HepG2 (cell line): ENCODE measurements around the gene HOXD4. TPM values are rescaled to one million over a fixed set of nuclear protein-coding genes. Genes with fewer than 3 reads are reported as not detected.

ENCODE experiments used
- AHR ChIP-seq: IDR thresholded peaks from 2 replicates; pipeline ENCODE4 v1.6.1; 2018; ENCODE audit warnings: missing genetic modification reagents, missing compliant biosample characterization
- ATRX ChIP-seq: sonication (generic); formaldehyde crosslinking; IDR thresholded peaks from 2 replicates; pipeline ENCODE4 v1.4.0; 2020; ENCODE audit warnings: missing genetic modification reagents, borderline replicate concordance
- CENPT ChIP-seq: sonication (generic); formaldehyde crosslinking; IDR thresholded peaks from 2 replicates; pipeline ENCODE4 v1.8.0; 2022; ENCODE audit warnings: low read depth, mild to moderate bottlenecking, moderate library complexity, missing genetic modification reagents
- FOXK2 ChIP-seq: fragments of 450-650 bp; IDR thresholded peaks from 2 replicates; pipeline ENCODE4 v1.6.1; 2016
- HIVEP1 ChIP-seq: sonication (generic); formaldehyde crosslinking; IDR thresholded peaks from 2 replicates; pipeline ENCODE4 v1.4.0; 2020; ENCODE audit warnings: mild to moderate bottlenecking, missing genetic modification reagents
- MTF1 ChIP-seq: sonication (generic); formaldehyde crosslinking; IDR thresholded peaks from 2 replicates; pipeline ENCODE4 v1.5.0; 2020; ENCODE audit warnings: missing genetic modification reagents
- NFRKB ChIP-seq: fragments of 450-650 bp; IDR thresholded peaks from 2 replicates; pipeline ENCODE4 v1.6.1; 2017
- PHF5A ChIP-seq: IDR thresholded peaks from one replicate; pipeline ENCODE4 v1.6.1; 2018; ENCODE audit warnings: low read depth, missing genetic modification reagents; ENCODE audit not compliant: unreplicated experiment
- RCOR2 ChIP-seq: IDR thresholded peaks from 2 replicates; pipeline ENCODE4 v1.6.1; 2016; ENCODE audit warnings: missing biosample characterization, missing genetic modification reagents
- REL ChIP-seq: sonication (generic); formaldehyde crosslinking; conservative IDR thresholded peaks from 2 replicates; pipeline ENCODE4 v1.8.0; 2022; ENCODE audit warnings: mild to moderate bottlenecking, missing genetic modification reagents, moderate library complexity
- SRF ChIP-seq: IDR thresholded peaks from 2 replicates; pipeline ENCODE4 v1.6.1; 2011; ENCODE audit warnings: mild to moderate bottlenecking, low read depth, low read length, moderate library complexity
- ZBTB42 ChIP-seq: sonication (generic); formaldehyde crosslinking; IDR thresholded peaks from 2 replicates; pipeline ENCODE4 v1.5.0; 2020; ENCODE audit warnings: mild to moderate bottlenecking, missing genetic modification reagents
- ZNF326 ChIP-seq: sonication (generic); formaldehyde crosslinking; IDR thresholded peaks from 2 replicates; pipeline ENCODE4 v1.4.0; 2020; ENCODE audit warnings: missing genetic modification reagents, borderline replicate concordance
- ZNF547 ChIP-seq: sonication (generic); formaldehyde crosslinking; IDR thresholded peaks from 2 replicates; pipeline ENCODE4 v1.5.1; 2020; ENCODE audit warnings: mild to moderate bottlenecking, missing genetic modification reagents
- ZNF570 ChIP-seq: sonication (generic); formaldehyde crosslinking; IDR thresholded peaks from 2 replicates; pipeline ENCODE4 v1.4.0; 2020; ENCODE audit warnings: mild to moderate bottlenecking, missing genetic modification reagents, borderline replicate concordance
- ZNF619 ChIP-seq: sonication (generic); formaldehyde crosslinking; IDR thresholded peaks from 2 replicates; pipeline ENCODE4 v1.4.0; 2020; ENCODE audit warnings: mild to moderate bottlenecking, missing genetic modification reagents
- ZNF672 ChIP-seq: sonication (generic); formaldehyde crosslinking; IDR thresholded peaks from 2 replicates; pipeline ENCODE4 v1.8.1; 2022; ENCODE audit warnings: missing genetic modification reagents
- ZNF83 ChIP-seq: sonication (generic); formaldehyde crosslinking; IDR thresholded peaks from 2 replicates; pipeline ENCODE4 v1.4.0; 2020; ENCODE audit warnings: missing genetic modification reagents, mild to moderate bottlenecking, borderline replicate concordance
- ZZZ3 ChIP-seq: sonication (generic); formaldehyde crosslinking; IDR thresholded peaks from 2 replicates; pipeline ENCODE4 v1.4.0; 2020; ENCODE audit warnings: missing genetic modification reagents, mild to moderate bottlenecking, borderline replicate concordance
- polyA plus RNA-seq, 8 experiments: library from polyadenylated mRNA; depleted of rRNA in 3 of 8; stranded (reverse) in 7 of 8; unstranded in 1 of 8; fragments of >200 nt; fragmentation: Illumina TruSeq in 4 of 8; extraction: Trizol in 4 of 8; gene quantifications; 2 replicates each; pipeline versions ENCODE4 v1.2.1 to v1.2.3, GENCODE V29; 2011 to 2016; ENCODE audit warnings: low read depth in 4 of 8, missing spikeins in 1 of 8, mixed read lengths in 1 of 8; ENCODE audit not compliant: insufficient read depth in 1 of 8
- total RNA-seq, 5 experiments: library from RNA; depleted of rRNA; stranded (reverse); fragments of >200 nt; fragmentation: Illumina TruSeq; extraction: Trizol; gene quantifications; 2 replicates each; pipeline ENCODE4 v1.2.3, GENCODE V29; 2016; ENCODE audit warnings: low read depth in 1 of 5
- TF ChIP-seq, protein P1 (sequence below): sonication (generic); formaldehyde crosslinking; IDR thresholded peaks from 2 replicates; pipeline ENCODE4 v1.4.0; 2020; ENCODE audit warnings: low read depth, mild to moderate bottlenecking, missing genetic modification reagents
- TF ChIP-seq, protein P2 (sequence below): sonication (generic); formaldehyde crosslinking; IDR thresholded peaks from 2 replicates; pipeline ENCODE4 v1.4.0; 2020; ENCODE audit warnings: mild to moderate bottlenecking, missing genetic modification reagents
- TF ChIP-seq, protein P3 (sequence below): IDR thresholded peaks from 2 replicates; pipeline ENCODE4 v1.6.1; 2016; ENCODE audit warnings: mild to moderate bottlenecking, missing biosample characterization, missing genetic modification reagents
- TF ChIP-seq, protein P4 (sequence below): sonication (generic); formaldehyde crosslinking; IDR thresholded peaks from 2 replicates; pipeline ENCODE4 v1.5.1; 2020; ENCODE audit warnings: missing genetic modification reagents, mild to moderate bottlenecking, borderline replicate concordance
- TF ChIP-seq, protein P5 (sequence below): sonication (generic); formaldehyde crosslinking; IDR thresholded peaks from 2 replicates; pipeline ENCODE4 v1.5.1; 2020; ENCODE audit warnings: mild to moderate bottlenecking, missing genetic modification reagents, borderline replicate concordance
- TF ChIP-seq, protein P6 (sequence below): sonication (generic); formaldehyde crosslinking; IDR thresholded peaks from 2 replicates; pipeline ENCODE4 v1.4.0; 2020; ENCODE audit warnings: missing genetic modification reagents, borderline replicate concordance

HOXD4 gene
- total and polyA plus RNA-seq, 2 of the 13 experiments (the other 11 are each of a cell fraction or from before 2014, with no cell fraction given): not detected

DNA sequence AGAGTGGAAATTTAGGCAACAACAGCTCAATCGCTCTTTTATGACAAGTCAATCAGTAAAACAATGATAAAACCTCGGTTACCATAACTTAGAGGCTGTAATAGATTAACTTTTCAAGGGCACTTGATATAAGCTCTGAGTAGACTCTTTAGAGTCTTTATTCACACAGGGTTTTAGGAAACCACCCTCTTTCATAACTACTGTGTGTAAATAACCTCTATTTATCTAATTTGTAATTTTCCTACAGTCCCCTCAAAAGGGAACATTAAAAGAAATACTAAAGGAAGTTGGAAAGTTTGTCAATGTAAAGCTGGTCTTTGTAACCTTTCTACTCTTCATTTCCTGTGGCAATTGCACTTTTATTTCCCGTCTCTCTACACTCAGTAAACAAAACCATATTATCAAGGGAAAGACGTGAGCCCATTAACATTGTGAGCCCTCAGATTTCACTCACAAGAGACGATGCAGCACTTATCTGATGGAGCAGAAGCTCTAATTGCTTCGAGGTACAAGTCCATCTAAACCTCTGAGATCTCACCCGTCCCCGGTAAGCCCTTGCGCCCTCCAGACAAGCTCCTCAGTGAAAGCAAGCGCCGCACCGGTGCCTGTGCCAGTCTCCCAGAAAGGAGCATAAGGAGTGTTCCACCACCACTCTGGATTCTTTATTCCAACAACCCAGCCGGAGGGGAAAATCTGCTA is 36.0 kb downstream of the HOXD4 start (continued):
- 0 out of 2 replicates have a peak, but pooled peaks have one; percentile 38 for TF ChIP-seq RCOR2 (CRISPR knock-in tag)
- TF ChIP-seq, protein P1, sequence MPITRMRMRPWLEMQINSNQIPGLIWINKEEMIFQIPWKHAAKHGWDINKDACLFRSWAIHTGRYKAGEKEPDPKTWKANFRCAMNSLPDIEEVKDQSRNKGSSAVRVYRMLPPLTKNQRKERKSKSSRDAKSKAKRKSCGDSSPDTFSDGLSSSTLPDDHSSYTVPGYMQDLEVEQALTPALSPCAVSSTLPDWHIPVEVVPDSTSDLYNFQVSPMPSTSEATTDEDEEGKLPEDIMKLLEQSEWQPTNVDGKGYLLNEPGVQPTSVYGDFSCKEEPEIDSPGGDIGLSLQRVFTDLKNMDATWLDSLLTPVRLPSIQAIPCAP (CRISPR knock-in tag): 0 out of 2 replicates have a peak, but pooled peaks have one; percentile 38
- TF ChIP-seq, protein P2, sequence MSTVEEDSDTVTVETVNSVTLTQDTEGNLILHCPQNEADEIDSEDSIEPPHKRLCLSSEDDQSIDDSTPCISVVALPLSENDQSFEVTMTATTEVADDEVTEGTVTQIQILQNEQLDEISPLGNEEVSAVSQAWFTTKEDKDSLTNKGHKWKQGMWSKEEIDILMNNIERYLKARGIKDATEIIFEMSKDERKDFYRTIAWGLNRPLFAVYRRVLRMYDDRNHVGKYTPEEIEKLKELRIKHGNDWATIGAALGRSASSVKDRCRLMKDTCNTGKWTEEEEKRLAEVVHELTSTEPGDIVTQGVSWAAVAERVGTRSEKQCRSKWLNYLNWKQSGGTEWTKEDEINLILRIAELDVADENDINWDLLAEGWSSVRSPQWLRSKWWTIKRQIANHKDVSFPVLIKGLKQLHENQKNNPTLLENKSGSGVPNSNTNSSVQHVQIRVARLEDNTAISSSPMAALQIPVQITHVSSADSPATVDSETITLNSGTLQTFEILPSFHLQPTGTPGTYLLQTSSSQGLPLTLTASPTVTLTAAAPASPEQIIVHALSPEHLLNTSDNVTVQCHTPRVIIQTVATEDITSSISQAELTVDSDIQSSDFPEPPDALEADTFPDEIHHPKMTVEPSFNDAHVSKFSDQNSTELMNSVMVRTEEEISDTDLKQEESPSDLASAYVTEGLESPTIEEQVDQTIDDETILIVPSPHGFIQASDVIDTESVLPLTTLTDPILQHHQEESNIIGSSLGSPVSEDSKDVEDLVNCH (CRISPR knock-in tag): no peak
- TF ChIP-seq, protein P3, sequence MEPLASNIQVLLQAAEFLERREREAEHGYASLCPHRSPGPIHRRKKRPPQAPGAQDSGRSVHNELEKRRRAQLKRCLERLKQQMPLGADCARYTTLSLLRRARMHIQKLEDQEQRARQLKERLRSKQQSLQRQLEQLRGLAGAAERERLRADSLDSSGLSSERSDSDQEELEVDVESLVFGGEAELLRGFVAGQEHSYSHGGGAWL (CRISPR knock-in tag): no peak
- no peak for TF ChIP-seq NFRKB
- TF ChIP-seq, protein P4, sequence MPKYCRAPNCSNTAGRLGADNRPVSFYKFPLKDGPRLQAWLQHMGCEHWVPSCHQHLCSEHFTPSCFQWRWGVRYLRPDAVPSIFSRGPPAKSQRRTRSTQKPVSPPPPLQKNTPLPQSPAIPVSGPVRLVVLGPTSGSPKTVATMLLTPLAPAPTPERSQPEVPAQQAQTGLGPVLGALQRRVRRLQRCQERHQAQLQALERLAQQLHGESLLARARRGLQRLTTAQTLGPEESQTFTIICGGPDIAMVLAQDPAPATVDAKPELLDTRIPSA (CRISPR knock-in tag): no peak
- no peak for TF ChIP-seq ZBTB42 (CRISPR knock-in tag)
- no peak for TF ChIP-seq FOXK2
- TF ChIP-seq CENPT: no peak
- no peak for TF ChIP-seq HIVEP1 (CRISPR knock-in tag)
- TF ChIP-seq ZNF570: no peak
- TF ChIP-seq, protein P5, sequence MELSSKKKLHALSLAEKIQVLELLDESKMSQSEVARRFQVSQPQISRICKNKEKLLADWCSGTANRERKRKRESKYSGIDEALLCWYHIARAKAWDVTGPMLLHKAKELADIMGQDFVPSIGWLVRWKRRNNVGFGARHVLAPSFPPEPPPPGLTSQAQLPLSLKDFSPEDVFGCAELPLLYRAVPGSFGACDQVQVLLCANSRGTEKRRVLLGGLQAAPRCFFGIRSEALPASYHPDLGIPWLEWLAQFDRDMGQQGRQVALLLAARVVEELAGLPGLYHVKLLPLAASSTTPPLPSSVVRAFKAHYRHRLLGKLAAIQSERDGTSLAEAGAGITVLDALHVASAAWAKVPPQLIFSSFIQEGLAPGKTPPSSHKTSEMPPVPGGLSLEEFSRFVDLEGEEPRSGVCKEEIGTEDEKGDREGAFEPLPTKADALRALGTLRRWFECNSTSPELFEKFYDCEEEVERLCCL (CRISPR knock-in tag): no peak
- TF ChIP-seq ZNF672: no peak
- TF ChIP-seq PHF5A (CRISPR knock-in tag): no peak
- TF ChIP-seq ZZZ3 (CRISPR knock-in tag): no peak
- TF ChIP-seq ZNF326 (CRISPR knock-in tag): no peak
- TF ChIP-seq AHR: no peak
- no peak for TF ChIP-seq ZNF83 (CRISPR knock-in tag)
- no peak for TF ChIP-seq REL (CRISPR knock-in tag)
- TF ChIP-seq SRF: no peak
- TF ChIP-seq ZNF619: no peak
- TF ChIP-seq ATRX: no peak
- TF ChIP-seq ZNF547: no peak
- TF ChIP-seq MTF1 (CRISPR knock-in tag): no peak
- TF ChIP-seq, protein P6, sequence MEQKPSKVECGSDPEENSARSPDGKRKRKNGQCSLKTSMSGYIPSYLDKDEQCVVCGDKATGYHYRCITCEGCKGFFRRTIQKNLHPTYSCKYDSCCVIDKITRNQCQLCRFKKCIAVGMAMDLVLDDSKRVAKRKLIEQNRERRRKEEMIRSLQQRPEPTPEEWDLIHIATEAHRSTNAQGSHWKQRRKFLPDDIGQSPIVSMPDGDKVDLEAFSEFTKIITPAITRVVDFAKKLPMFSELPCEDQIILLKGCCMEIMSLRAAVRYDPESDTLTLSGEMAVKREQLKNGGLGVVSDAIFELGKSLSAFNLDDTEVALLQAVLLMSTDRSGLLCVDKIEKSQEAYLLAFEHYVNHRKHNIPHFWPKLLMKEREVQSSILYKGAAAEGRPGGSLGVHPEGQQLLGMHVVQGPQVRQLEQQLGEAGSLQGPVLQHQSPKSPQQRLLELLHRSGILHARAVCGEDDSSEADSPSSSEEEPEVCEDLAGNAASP (CRISPR knock-in tag): no peak; the same call in 1 of the 2 replicates
